Hepatic stellate cell (primary cell): ENCODE measurements around the gene SFXN1.

Experiments
- DNase-seq: peaks from one replicate; pipeline ENCODE4 v3.0.0; 2011; ENCODE audit warnings: low spot score

SFXN1 gene

DNA sequence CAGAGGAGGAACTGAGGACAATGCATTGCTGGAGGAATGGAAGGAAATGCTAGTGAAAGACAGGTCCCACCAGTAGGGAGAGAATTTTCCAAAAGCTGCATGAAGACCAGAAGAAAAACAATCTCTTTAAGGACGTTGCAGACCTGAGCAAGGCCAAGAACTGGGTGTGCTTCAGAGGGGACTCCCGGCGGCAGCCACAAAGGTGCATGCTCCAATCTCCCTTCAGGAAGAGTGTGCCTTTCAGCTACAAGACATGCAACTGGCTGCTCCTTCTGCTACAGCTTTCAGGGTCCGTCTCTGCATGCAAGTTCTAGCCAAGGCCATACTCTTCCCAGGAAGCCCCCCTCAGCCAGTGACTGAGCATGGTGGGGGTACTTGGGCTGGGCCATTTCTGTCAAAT lies 62.9 kb downstream of the SFXN1 start:
- no peak for DNase-seq

- no peak for DNase-seq
Measured at GRCh38 chr5:175542232-175542965, 64.0 kb downstream of the SFXN1 start.

- DNase-seq, result no peak
Measured at GRCh38 chr5:175542966-175543235, 64.5 kb downstream of the SFXN1 start.

DNA sequence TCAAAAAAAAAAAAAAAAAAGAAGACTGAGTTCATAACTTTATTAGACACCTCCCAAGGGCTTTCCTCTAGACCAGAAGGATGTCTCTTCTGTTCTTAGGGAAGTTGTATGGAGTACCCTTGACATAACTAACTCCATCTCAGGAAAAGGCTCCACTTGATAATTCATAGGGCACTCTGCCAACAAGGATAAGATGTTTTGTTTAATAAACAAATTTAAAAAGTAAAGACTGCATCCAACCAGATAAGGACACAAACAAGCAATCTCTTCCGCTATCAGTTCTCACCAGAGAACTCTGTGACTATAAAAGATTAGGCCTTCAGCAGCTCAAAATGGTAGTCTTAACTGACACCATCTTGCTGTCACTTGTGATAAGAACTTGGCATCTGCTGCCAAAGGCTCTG lies 65.8 kb downstream of the SFXN1 start:
- no peak for DNase-seq

GRCh38 chr5:175544586-175544985 lies 66.2 kb downstream of the SFXN1 start:
- DNase-seq, result no peak

- DNase-seq, result no peak
Measured at GRCh38 chr5:175547842-175548241, 69.5 kb downstream of the SFXN1 start.

- no peak for DNase-seq
Measured at GRCh38 chr5:175548626-175549311, 70.4 kb downstream of the SFXN1 start.

GRCh38 chr5:175550055-175550805 lies 71.9 kb downstream of the SFXN1 start:
- DNase-seq, result no peak

DNA sequence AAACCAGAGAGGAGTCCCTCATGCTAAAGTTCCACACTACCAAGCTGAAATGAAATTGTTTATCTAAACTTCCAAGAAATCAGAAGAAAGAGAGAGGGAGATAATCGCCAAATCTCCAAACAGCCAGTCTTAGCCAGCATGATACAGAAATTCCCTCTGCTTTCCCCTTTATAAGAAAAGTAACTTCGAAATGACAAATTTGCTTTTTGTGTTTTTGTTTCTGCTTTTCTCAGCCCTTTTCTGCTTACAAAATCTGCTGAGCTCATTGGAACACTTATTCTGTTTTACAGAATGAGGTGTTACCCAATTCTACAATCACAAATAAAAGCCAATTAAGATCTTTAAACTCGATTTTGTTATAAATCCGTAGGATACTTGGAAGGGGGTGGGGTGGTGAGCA lies 72.9 kb downstream of the SFXN1 start:
- no peak for DNase-seq

GRCh38 chr5:175554296-175554695 lies 75.9 kb downstream of the SFXN1 start:
- no peak for DNase-seq

- DNase-seq, result no peak
Measured at GRCh38 chr5:175555168-175555785, 76.9 kb downstream of the SFXN1 start.

DNA sequence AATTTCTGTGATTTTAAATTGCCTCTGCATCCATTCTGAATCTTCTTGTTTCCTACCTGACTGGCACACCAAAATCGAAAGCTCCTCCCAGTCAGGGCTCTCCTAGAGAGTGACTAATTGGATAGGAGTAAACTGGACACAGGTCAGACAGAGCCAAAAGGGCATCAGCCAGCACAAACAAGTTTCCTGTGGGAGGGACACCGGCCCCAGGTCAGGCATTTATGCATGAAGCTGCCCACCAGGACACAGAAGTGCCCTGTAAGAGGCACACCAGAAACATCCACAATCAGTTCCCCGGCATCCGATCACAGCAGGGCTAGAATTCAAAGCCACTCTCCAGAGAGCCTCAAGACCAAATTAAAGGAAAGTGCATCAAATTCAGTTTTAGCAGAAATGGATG lies 78.4 kb downstream of the SFXN1 start:
- DNase-seq, result no peak

DNA sequence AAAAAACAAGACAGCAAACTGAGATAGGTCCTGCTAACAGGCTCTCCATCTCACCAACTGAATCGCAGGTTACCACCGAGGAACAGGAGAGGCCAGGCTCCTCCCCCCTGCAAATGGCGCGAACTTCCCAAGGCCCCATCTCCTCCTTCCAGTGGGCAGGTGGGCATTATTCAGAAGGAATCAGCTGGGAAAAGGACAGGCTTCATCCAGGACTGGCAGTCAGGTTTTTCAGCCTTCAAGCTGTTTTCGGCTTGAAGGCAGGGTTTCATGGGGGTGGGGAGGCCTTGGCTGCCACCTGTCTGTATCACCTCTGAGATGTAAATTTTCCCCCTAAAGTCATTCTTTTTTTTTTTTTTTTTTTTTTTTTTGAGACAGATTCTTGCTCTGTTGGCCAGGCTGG lies 79.4 kb downstream of the SFXN1 start:
- no peak for DNase-seq

GRCh38 chr5:175558801-175559480 lies 80.6 kb downstream of the SFXN1 start:
- DNase-seq, result no peak

- DNase-seq, result no peak
Measured at GRCh38 chr5:175560011-175560410, 81.7 kb downstream of the SFXN1 start.

DNA sequence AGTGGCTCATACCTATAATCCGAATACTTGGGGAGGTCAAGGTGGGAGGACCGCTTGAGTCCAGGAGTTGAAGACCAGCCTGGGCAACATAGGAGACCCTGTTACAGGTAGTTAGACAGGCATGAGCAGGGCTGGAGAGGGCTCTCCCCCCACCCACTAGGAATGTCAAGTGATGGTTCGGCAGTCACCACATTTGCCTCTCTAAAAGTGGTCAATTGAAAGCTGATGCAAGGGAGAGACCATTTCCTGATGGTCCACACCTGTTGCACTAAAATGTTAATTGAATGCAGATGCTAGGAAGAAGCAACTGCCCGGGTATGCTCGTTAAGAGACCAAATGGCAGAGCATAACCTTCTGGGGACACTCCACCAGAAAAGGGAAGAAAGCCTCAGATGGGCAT lies 82.7 kb downstream of the SFXN1 start:
- DNase-seq, result no peak

DNA sequence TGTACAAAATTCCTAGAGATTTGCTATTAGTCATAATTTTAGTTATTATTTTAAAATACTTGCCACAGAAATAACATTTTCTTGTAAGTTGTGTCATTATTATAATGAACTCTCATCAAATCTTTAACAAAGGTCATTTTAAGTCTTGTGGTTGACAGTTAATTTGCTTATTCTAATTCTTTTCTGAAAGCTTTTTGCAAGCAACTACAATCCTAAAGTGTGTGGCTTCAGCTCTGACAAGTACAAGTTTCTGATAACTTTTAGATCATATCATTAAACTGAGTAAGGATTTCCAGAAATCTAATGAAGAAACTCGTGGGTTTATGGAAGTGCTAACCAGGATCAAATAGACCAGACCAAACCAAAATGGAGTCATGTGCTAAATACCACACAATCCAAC lies 86.4 kb downstream of the SFXN1 start:
- no peak for DNase-seq

- DNase-seq, result no peak
Measured at GRCh38 chr5:175566697-175567096, 88.3 kb downstream of the SFXN1 start.

GRCh38 chr5:175567954-175568353 lies 89.6 kb downstream of the SFXN1 start:
- no peak for DNase-seq

DNA sequence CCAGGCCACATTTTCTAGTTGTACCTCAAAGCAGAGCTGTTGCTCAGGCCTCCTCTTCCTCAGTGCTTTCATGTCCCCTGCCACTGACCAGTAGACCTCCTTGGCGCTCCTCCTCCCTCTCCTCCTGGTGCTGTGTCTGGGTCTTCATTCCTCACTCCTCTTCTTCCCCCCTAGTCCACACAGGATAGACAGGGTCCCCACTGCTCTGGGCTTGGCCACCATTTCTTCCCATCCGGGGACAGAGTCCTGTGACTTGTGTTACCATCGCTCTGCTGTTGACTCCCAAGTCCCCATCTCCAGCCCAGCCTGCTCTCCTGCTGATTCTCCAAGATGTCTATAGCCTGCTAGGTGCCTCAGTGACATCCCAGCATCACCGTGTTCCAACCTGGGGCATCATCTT lies 91.3 kb downstream of the SFXN1 start:
- DNase-seq, result no peak

- no peak for DNase-seq
Measured at GRCh38 chr5:175572886-175573285, 94.5 kb downstream of the SFXN1 start.

DNA sequence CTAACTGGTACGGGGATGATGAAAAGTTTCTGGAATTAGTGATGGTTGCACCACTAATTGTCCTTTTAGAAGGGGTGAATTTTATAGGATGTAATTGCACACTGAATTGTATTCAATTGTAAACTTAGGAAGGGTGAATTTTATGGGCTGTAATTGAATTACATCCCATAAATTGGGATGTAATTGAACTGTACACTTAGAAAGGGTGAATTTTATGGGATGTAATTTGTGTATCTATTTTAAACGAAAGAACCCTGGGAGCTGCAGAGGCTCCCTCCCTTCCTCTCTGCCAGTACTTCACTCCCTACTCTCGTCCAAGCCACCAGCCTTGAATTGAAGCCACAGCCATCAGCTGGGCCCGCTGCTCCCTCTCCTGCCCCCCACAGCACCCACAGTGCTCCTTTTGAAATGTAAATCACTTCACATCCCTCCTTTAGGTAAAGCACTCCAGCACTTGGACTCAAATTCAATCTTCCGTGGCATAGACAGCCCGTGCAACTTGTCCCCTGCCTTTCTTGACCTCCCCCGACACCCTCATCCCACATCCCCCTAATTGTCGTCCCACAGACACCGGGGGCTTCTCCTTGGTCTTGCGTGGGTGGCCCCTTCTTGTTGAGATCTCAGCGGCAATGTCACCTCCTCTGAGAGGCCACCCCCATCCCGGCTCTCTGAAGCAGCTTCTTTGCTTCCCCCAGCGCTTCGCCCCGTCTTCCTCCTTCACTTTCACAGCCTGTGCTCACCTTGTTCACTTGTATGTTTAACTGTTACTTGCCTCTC lies 95.3 kb downstream of the SFXN1 start:
- DNase-seq, result no peak
